Left colon (tissue), 2 donors: ENCODE data around the gene POTEF. TPM values are rescaled to one million over a fixed set of nuclear protein-coding genes. Genes with fewer than 3 reads are reported as not detected.
"Not testable (repeated sequence)": the region's sequence is repeated elsewhere in the genome, so short reads cannot be mapped to it uniquely, and the experiment has no call there.

Experiments
- ATAC-seq: fragments of 200-7000 bp; cut with Tn5 transposase; one replicate; pipeline ENCODE4 v1.9.1; 2020; ENCODE audit warnings: mild to moderate bottlenecking, moderate library complexity
- DNase-seq, 2 donors: peaks; one replicate each; pipeline ENCODE4 v3.0.0-alpha.2; 2020
- intact Hi-C, 2 donors: fragments of 100-400 bp; cut with DNase I in 1 of 2; cut with micrococcal nuclease in 1 of 2; formaldehyde crosslinking; loops; one replicate each; pipeline versions ENCODE4 v1.11.2 to v1.14.0; 2022; cut with DNase I, micrococcal nuclease
- total RNA-seq, 2 donors: library from RNA; stranded (reverse); fragmentation: NEBNext Ultra II Directional; extraction: Animal tissue kit (Norgen Biotek cat#: 25700); gene quantifications; one replicate each; pipeline ENCODE4 v1.2.1, GENCODE V29; 2021
- donor health status: DM: no; HTN: no; CAD: no.
- donor health status: DM: yes; HTN: yes; CAD: no.

Gene POTEF
- total RNA-seq, 2 donors from 2014 or later = not detected

DNA sequence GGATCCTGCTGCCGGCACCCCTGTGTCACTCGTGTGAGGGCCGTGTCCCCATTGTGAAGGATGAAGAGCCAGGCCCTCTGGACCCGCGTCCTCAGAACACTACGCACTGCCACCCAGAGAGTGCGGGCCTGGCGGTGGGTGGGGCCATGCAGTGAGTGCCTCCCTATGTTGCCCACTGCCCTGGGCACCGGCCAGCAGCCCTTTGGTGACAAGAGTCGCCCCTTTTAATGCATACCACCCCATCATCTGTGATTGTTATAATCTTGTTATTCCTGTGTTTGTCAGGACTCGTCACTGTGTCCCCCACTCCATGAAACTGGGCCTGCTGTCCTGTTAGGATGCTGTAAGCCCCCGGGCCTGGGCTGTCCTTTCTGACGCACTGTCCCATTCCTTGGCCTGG, 9.3 kb upstream of the POTEF start:
- intact Hi-C loops, DNase-seq, ATAC-seq: not testable (repeated sequence)

DNA sequence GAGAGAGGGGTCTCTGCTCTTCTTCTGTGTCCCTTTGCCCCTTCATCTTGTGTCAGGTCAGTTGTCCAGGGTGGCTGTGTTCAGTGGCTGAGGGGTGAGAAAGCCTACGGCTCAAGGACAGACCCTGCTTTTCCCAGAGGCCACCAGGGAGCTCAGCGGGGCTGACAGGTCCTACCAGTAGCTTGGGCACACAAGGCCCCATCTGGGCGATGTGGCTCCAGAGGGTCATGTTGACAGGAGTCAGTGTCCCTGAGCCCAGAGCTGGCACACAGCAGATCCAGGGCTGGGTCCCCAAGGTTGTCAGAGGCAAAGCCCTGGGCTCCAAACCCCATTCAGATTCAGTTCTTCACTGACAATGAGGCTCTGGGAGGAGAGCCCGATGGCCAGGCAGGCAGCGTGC, 8.1 kb upstream of the POTEF start:
- intact Hi-C loops, DNase-seq, ATAC-seq: not testable (repeated sequence)

DNA sequence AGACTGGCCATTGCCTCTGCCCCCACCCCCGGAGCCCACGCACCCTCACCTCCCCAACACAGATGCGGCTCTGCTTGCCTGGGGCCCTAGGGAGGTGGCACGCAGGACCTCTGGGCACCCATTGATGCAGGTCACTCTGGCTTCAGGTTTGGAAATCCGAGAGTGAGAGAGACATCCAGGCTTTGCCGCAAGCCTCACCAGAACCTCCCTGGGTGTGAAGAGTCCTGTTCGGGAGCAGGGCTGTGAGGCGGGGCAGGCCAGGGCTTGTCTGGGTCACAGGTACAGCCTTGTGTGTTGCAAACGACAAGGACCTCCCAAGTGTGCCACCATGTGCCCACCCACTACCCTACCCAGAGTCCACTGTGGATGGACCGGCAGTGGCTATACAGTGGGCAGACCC, 7.5 kb upstream of the POTEF start:
- DNase-seq, ATAC-seq, intact Hi-C loops: not testable (repeated sequence)

DNA sequence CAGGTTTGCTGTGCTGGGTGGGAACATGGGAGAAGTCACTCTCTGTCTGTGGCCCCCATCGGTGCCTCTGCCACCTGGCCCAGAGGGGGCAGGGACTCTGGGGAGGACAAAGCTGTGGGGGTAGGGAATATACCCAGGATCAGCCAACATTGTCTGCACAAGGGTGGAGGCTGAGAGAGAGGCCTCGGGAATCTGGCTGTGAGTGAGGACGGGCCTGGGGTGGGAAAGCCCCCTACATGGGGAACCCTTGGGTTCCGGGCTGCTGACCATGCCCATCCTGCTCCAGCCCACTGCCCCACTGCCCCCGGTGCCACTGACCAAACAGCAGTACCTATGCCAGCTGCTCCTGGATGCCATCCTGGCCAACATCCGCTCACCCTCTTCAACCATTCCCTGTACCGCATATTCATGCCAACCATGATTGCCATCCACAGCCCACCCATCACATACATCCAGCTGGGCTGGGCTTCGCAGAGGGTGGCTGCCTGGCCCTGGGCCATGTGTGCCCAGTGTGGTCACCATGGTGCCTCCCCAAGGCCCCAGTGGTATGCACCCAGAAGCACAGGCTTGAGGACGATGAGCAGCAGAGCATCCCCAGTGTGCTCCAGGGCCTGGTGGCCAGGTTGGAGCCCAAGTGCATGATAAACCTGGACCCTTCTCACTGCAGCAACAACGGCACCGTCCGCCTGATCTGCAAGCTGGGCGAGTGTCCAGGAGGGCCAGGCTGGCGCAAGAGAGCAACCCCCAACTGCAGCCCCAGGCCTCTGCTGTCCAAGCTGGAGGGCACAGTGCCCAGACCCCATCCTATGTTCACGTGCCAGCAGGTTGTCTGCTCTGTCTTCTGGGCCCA, 6.9 kb upstream of the POTEF start:
- no peak for DNase-seq
- no peak for ATAC-seq
- intact Hi-C loops = no loop called here

DNA sequence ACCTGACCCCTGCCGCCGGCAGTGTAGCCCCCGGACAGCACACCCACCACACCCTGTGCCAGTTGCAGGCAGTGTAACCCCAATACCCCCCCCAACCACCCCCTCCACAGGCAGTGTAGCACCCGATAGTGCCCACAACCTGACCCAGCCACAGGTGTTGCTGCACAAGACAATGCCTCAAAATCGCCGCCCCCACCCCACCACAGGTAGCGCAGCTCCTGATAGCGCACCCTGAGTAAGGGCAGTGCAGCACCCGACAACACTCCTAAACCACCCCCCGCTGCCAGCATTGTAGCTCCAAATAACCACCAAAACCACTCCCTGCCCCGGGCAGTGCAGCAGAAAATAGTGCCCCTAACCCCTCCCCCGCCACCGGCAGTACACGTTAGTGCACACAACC, 558 bp downstream of the POTEF start:
- intact Hi-C loops, DNase-seq, ATAC-seq: not testable (repeated sequence)

DNA sequence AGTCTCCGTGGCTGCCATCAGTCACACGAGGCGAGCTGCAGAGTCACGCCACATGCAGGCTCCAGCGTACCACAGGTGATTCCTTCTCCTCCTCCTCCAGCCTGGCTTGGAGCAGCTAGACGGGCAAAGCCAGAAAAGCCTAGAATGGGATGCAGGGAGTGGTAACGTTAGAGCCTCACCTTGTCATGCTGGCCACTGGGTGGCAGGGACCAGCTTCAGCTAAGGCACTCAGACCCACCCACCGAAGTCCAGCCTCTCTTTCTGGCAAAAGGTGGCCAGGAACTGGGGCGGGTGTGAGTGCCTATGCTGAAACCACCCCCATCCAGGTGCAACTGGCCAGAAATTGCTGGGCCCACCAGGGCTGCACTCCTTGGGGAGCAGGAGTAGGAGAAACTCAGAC, 1.3 kb downstream of the POTEF start:
- ATAC-seq, DNase-seq, intact Hi-C loops: not testable (repeated sequence)

DNA sequence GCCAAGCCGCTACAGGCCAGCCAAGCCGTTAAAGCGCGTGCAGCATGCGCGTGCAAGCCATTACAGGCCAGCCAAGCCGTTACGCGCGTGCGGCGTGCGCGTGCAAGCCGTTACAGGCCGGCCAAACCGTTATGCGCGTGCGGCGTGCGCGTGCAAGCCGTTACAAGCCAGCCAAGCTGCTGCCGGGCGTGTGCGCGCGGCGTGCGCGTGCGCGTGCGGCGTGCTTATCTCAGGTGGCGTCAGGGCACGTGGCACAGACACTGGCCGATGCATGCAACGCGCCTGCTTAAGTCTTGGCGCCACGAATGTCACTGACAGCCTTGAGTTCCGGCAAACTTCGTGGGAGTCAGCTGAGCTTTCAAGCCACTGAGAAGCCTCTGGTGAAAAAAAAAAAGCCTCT, 8.1 kb downstream of the POTEF start:
- ATAC-seq, DNase-seq, intact Hi-C loops: not testable (repeated sequence)

DNA sequence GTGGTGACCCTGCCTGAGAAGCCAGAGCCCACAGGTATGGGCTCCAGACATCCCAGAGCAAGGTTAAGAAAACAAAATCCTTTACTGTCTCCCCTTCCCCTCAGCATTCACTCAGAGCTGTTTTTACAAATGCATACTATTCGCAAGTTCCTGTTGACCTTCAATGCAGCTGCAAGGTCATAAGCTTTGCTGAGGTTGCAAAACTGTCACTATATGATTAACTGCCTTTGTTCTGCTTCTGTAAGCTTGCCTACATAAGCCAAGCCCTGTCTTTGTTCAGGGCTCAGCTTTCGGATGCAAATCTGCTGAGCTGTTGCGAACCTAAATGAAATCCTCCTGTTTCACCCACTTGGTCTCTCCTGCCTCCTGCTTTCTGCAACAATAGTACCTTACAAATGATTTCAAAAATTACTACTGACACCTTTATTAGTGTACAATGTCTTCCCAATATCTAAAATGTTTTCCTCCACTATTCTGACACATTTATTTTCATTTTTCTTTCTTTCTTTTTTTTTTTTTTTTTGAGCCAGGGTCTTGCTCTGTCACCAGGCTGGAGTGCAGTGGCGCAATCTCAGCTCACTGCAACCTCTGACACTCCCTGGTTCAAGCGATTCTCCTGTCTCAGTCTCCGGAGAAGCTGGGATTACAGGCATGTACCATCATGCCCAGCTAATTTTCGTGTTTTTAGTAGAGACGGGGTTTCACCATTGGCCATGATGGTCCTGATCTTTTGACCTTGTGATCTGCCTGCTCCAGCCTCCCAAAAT, 26.2 kb downstream of the POTEF start:
- ATAC-seq, intact Hi-C loops, DNase-seq: not testable (repeated sequence)

DNA sequence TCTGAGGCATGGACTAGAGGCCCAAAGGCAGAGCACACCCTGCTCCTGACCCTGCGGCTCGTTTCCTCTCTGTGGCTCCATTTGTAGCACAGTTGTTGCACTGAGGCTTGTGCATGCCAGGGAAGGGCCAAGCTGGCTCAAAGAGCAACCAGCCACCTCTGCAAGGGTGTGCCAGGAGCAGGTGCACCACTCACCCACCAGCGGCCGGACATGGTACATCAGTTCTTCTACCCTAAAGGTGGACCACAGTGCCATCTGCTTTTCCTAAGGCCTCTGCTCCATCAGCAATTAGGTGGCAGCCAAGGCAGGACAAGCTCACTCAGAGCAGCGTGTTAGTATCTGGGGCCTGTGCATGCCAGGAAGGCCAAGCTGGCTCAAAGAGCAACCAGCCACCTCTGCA, 66.4 kb downstream of the POTEF start:
- DNase-seq, intact Hi-C loops: not testable (repeated sequence)

DNA sequence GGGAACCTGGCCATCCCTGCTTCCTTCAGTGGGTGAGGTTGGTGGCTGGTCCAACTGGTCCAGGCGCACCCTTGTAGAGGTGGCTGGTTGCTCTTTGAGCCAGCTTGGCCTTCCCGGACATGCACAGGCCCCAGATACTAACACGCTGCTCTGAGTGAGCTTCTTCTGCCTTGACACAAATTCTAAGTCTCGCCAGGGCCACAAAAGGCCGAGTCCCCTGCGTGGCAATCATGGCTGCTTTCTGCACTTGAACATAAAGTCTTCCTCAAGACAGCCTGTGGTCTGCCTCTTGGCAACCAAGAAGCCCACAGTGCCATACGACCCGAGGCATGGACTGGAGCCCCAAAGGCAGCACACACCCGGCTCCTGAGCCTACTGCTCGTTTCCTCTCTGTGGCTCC, 69.0 kb downstream of the POTEF start:
- ATAC-seq, intact Hi-C loops, DNase-seq: not testable (repeated sequence)

More for the DNA sequence above, 66.4 kb downstream of the POTEF start:
- ATAC-seq = not testable (repeated sequence)

DNA sequence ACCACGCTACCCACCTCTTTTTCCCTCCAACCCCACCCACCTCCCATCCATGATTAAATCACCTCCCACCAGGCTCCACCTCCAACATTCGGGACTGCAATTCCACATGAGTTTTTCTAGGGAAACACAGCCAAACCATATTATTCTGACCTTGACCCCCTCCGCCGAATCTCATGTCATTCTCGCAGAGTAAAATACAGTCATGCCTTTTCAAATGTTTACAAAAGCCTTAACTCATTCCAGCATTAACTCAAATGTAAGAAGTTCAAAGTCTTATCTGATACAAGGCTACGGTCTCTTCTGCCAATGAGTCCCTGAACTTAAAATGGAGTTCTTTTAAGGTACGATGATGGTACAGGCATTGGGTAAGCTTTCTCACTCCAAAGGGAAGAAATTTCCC, 72.7 kb downstream of the POTEF start:
- ATAC-seq, intact Hi-C loops, DNase-seq: not testable (repeated sequence)

DNA sequence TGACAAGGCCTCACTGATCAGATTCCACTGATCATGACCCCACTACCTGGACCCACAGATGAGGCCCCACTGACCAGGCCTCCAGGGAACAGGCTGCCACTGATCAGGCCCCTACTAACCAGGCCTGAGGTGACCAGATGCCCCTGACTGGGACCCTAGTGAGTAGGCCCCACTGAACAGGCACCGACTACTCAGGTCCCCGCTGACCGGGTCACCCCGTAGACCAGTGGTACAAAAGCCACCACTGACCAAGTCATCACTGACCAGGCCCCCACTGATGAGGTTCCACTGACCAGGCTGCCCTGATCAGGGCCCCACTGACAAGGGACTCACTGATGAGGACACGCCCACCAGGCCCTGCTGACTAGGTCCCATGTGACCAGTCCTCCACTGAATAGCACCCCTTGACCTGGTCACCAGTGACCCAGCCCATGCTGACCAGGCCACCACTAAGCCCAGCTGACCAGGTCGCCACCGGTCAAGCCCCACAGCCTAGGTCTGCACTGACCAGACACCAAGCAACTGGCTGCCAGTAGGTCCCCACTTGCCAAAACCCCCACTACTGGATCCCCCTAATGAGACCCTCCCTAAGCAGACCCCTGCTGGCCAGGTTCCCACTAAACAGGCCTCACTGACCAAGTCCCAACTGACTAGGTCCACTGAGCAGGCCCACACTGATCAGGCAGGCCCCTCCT, 75.7 kb downstream of the POTEF start:
- DNase-seq, ATAC-seq, intact Hi-C loops: not testable (repeated sequence)

DNA sequence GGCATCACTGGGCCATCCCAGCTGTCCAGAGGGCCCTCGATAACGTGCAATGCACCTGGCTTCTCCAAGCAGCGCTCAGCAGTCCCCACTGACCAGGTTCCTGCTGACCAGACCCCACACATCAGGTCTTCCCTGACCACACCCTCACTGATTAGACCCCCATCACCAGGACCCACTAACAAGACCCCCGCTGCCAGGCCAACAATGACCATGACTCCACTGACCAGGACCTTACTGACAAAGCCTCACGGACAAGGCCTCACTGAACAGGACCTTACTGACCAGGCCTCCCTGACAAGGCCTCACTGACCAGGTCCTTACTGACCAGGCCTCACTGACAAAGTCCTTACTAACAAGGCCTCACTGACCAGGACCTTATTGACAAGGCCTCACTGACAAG, 76.6 kb downstream of the POTEF start:
- DNase-seq, ATAC-seq, intact Hi-C loops: not testable (repeated sequence)

DNA sequence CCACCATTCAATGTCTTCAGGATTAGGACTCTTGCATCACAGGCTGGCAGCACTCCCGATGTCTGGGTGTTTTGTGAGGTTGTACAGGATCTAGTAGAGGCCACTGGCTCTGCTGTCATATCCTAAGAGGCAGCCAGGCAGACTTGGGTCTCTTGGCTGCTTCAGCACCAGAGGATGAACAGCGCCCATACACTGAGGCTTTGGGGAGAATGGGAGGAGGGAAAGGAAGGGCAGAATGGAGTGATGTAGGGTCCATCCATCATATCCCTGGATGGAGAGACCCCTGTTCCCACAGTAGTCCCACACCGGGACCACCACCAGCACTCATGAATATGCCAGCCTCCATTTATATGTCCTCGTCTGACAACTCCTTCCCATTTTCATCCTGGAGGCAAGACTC, 80.6 kb downstream of the POTEF start:
- DNase-seq, intact Hi-C loops: not testable (repeated sequence)

DNA sequence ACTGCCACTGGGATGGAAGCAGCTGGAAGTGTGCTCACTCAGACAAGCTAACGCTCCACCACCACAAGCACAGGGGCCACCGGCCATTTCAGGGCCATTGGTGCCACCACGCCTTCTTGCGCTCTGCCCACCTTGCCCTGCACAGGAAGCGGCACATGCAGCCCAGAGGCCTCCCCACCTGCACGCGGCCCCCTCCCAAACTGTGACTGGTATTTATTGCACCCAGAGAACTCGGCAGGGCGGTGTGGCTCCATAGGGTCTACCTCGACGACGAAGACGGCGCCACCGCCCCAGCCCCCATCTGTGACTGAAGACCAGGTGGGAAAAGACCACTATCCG, 90.8 kb downstream of the POTEF start:
- DNase-seq, ATAC-seq, intact Hi-C loops: not testable (repeated sequence)

More for the DNA sequence above, 80.6 kb downstream of the POTEF start:
- not testable (repeated sequence) for ATAC-seq

DNA sequence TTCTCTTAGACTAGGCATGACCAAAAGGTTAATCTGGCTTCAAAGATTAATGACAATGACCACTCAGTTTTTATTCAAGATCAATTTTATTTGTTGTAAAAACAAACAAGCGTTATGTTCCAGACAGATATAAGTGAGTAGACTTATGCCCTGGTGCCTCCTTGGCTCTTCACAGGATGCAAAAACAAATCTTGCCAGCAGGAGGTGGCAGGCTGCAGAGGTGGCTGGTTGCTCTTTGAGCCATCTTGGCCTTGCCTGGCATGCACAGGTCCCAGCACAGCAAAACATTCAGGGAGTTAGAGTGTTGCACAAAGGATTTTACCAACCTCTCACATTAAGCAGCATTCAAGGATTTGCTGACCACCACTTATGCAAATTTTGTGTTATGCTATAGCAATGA, 103.1 kb downstream of the POTEF start:
- DNase-seq, intact Hi-C loops, ATAC-seq: not testable (repeated sequence)
